H1 (cell line): ENCODE results near the gene CTNND2. TPM values are rescaled to one million over a fixed set of nuclear protein-coding genes. Genes with fewer than 3 reads are reported as not detected.

Experiments used
- CBX5 ChIP-seq: fragments of 300-800, 300-1000 bp; sonication (generic); IDR thresholded peaks from 2 replicates; pipeline ENCODE4 v1.7.1; 2016; ENCODE audit warnings: antibody characterized with exemption, low read length, low read depth
- EGR1 ChIP-seq: IDR thresholded peaks from 2 replicates; pipeline ENCODE4 v1.6.1; 2011; ENCODE audit warnings: low read depth, low read length, borderline replicate concordance
- EP300 ChIP-seq, 2 experiments: IDR thresholded peaks; 1 replicate in 1 of 2; 2 replicates in 1 of 2; pipeline ENCODE4 v1.6.1; 2011 to 2012; ENCODE audit warnings: low read depth in 2 of 2, low read length in 2 of 2, mild to moderate bottlenecking in 2 of 2, borderline replicate concordance in 1 of 2, inconsistent platforms in 1 of 2, moderate library complexity in 1 of 2
- JUN ChIP-seq: IDR thresholded peaks from 2 replicates; pipeline ENCODE4 v1.6.1; 2011; ENCODE audit warnings: low read depth, mild to moderate bottlenecking, improper control_type of control experiment, low read length
- POLR2AphosphoS5 ChIP-seq: IDR thresholded peaks from 2 replicates; pipeline ENCODE4 v1.6.1; 2011; ENCODE audit warnings: low read depth, low read length
- TEAD4 ChIP-seq: IDR thresholded peaks from 2 replicates; pipeline ENCODE4 v1.6.1; 2012; ENCODE audit warnings: low read depth, low read length, inconsistent platforms, mixed read lengths
- polyA plus RNA-seq, 7 experiments: library from polyadenylated mRNA; depleted of rRNA in 3 of 7; stranded (reverse) in 5 of 7; unstranded in 2 of 7; fragments of >200 nt in 5 of 7; fragments of 200-250 nt in 2 of 7; gene quantifications; 1 replicate in 5 of 7; 2 replicates in 1 of 7; 4 replicates in 1 of 7; pipeline versions ENCODE4 v1.2.1 to v1.2.3, GENCODE V29; 2011 to 2013; ENCODE audit warnings: missing spikeins in 2 of 7, mixed read lengths in 2 of 7
- total RNA-seq: library from RNA; stranded (reverse); fragmentation: NEBNext Ultra II Directional; extraction: Animal tissue kit (Norgen Biotek cat#: 25700); gene quantifications from 2 replicates; pipeline ENCODE4 v1.2.1, GENCODE V29; 2021
- TF ChIP-seq, protein P1 (sequence below): IDR thresholded peaks from 2 replicates; pipeline ENCODE4 v1.6.1; 2011; ENCODE audit warnings: low read length, improper control_type of control experiment

CTNND2 gene
- total and polyA plus RNA-seq, 2 of the 8 experiments (the other 6 are each of a cell fraction or from before 2014, with no cell fraction given), result 7.4 to 14.2 TPM

DNA sequence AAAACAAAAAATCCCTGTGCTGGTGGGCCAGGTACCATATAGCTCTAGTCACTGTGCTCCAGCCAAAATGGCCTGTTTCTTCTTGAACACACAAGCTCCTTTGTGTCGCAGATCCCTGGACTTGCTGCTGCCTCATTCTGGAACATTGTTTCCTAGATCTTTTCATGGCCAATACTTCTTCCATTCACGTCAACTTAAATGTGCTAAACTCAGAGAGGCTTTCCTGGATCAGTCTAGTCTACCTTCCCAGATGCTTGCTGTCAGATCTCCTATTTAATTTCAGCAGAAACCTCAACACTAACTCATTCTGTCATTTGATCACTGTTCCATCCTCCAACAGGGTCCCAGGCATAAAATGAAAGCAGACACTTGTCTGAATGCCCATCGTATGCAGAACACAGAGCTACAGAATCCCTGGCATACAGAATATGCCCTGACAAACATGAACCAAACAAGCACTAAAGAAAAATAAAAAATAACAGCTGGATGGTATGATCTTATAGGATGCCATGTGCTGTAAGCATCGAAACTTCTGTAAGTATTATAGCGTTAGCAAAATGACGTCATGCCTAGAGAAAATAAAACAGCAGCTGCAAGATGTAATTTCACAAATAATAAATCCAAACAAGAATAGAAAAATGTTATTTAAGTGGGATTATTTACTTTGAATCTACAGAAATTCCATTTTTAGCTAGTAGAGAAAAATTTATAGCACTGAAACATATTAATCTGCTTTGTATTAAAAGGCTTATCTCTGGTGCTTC is 739.5 kb downstream of the CTNND2 start (continued):
- TF ChIP-seq TEAD4 (no peak), CBX5 (no peak), POLR2AphosphoS5 (no peak), EP300 (IDR thresholded peaks at IDR 0.05; ENCODE audit: borderline replicate concordance in 1 of 2, low read depth in 2 of 2, low read length in 2 of 2) (no peak), JUN (no peak), EGR1 (no peak)
- TF ChIP-seq, protein P1, sequence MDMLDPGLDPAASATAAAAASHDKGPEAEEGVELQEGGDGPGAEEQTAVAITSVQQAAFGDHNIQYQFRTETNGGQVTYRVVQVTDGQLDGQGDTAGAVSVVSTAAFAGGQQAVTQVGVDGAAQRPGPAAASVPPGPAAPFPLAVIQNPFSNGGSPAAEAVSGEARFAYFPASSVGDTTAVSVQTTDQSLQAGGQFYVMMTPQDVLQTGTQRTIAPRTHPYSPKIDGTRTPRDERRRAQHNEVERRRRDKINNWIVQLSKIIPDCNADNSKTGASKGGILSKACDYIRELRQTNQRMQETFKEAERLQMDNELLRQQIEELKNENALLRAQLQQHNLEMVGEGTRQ, result no peak
- TF ChIP-seq, all 59 proteins: peak for 0
